Thymus (tissue), 11 donors: ENCODE measurements around the gene PRDM7. TPM values are rescaled to one million over a fixed set of nuclear protein-coding genes. Genes with fewer than 3 reads are reported as not detected.
A peak's percentile ranks its signal among the peaks of the same experiment; 100 is the strongest.
"Not testable (repeated sequence)": the region's sequence is repeated elsewhere in the genome, so short reads cannot be mapped to it uniquely, and the experiment has no call there.

ENCODE experiments used
- DNase-seq, 9 donors: peaks; one replicate each; pipeline ENCODE4 v3.0.0-alpha.2; 2013; ENCODE audit warnings: low spot score in 9 of 9, low read depth in 6 of 9, missing footprints in 1 of 9
- H3K27ac ChIP-seq, 2 donors: one replicate each; pipeline ENCODE4 v1.5.1; 2013; ENCODE audit warnings: control low read depth in 1 of 2, low read depth in 1 of 2, low read length in 1 of 2, mild to moderate bottlenecking in 1 of 2, moderate library complexity in 1 of 2
- H3K27me3 ChIP-seq, 2 donors: one replicate each; pipeline ENCODE4 v1.5.1; 2013; ENCODE audit warnings: low read length in 1 of 2; ENCODE audit not compliant: control insufficient read depth in 2 of 2, insufficient read depth in 1 of 2
- H3K36me3 ChIP-seq, 2 donors: one replicate each; pipeline ENCODE4 v1.5.1; 2013; ENCODE audit warnings: low read length in 1 of 2, mild to moderate bottlenecking in 1 of 2, moderate library complexity in 1 of 2; ENCODE audit not compliant: control insufficient read depth in 2 of 2, insufficient read depth in 2 of 2
- H3K4me1 ChIP-seq, 2 donors: one replicate each; pipeline ENCODE4 v1.5.1; 2013; ENCODE audit warnings: low read length in 2 of 2; ENCODE audit not compliant: control insufficient read depth in 2 of 2, insufficient read depth in 2 of 2
- H3K4me3 ChIP-seq, 2 donors: one replicate each; pipeline ENCODE4 v1.5.1; 2013; ENCODE audit warnings: low read length in 2 of 2, control low read depth in 1 of 2, mild to moderate bottlenecking in 1 of 2
- H3K9me3 ChIP-seq, 2 donors: one replicate each; pipeline ENCODE4 v1.5.1; 2013; ENCODE audit warnings: low read length in 1 of 2, mild to moderate bottlenecking in 1 of 2; ENCODE audit not compliant: control insufficient read depth in 2 of 2, insufficient read depth in 1 of 2
- WGBS: extraction: QIAGEN DNeasy Blood & Tissue Kit; methylation state at CpG from one replicate; pipeline ENCODE4 v1.1.7; 2013; 5-methylcytosine and 5-hydroxymethylcytosine counted together
- polyA plus RNA-seq: library from polyadenylated mRNA; stranded (reverse); fragments of 200-250 nt; gene quantifications from one replicate; pipeline ENCODE4 v1.2.3, GENCODE V29; 2013
- total RNA-seq: library from RNA; stranded (reverse); fragments of 120-200 nt; gene quantifications from one replicate; pipeline ENCODE4 v1.2.4, GENCODE V29; 2013
- donor health status: healthy.

PRDM7 gene
- total and polyA plus RNA-seq, 2 donors: 0.09 TPM; not detected in 1

DNA sequence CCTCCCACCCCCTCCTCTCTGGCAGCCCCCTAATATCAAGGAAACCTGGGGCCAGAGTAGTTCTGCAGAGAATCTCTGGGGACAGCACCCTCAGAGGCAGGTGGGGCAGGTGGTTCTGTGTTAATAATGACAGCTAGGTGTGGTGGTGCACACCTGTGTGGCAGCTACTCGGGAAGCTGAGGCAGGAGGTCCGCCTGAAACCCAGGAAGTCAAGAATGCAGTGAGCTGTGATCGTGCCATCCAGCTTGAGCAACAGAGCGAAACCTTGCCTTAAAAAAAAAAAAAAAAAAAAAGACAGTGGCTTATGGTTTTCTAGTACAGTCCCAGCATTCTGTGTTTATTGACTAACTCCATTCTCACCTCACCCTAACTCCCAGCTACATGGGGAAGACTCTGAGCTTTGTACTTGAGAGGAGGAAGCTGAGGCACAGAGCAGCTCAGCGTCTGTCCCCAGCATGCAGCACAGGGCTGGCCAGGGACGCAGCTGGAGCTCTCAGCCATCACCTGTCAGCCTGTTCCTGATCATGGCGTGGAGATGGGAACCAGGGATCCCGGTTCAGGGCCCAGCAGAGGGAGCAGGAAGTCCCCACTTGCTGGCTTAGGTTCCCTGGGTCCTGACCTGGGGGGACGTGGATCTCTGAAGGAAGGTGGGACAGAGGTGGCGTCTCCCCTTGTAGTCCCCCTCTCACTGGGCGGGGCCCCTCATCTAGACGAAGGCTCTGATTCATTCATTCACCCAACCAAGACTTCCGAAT lies 64.0 kb downstream of the PRDM7 start:
- Histone ChIP-seq H3K36me3 (no peaks in the 10 kb centered on the region), H3K4me1 (peaks cover 21 to 25% of the 10 kb centered on the region in 2 donors), H3K27me3 (peaks cover 12 to 68% of the 10 kb centered on the region in 2 donors), H3K4me3 (no peak overlapping the region), H3K9me3 (no peaks in the 10 kb centered on the region), H3K27ac (no peak overlapping the region)
- DNase-seq: no peak
- WGBS: 77% methylated on average over 13 of the region's 13 CpGs

DNA sequence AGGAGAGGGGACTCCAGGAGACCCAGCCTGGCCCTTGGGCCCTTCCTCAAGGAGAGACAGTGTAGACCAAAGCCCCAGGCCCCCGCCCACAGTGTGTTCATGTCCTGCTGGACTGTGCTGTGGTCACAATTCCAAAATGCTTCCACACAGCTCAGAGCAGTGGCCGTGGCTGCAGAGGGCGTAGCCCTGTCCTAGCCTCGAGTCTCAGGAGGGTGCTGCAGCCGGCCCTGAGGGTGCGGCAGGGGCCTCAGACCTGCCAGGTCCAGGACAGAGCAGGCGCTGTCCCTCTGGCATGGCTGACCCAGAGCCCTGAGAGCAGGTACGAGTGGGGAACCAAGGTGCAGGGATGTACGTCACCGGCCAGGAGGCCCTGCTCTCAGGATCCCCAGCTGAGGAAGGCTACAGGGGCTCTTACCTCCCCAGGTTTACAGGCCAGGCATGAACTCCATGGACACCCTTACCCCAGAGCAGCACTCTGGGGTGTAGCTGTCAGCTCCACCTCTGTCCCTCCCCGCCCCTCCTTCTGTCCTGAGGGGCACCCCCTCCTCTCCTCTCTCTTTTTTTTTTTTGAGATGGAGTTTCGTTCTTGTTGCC lies 65.1 kb downstream of the PRDM7 start:
- H3K36me3 ChIP-seq: no peaks in the 10 kb centered on the region
- no peak overlapping the region for H3K4me3 ChIP-seq
- WGBS: 97% methylated on average over 12 of the region's 12 CpGs
- no peak for DNase-seq
- H3K9me3 ChIP-seq: no peaks in the 10 kb centered on the region
- peaks cover 21 to 25% of the 10 kb centered on the region in 2 donors for H3K4me1 ChIP-seq
- H3K27ac ChIP-seq: no peak overlapping the region
- peaks cover 8 to 57% of the 10 kb centered on the region in 2 donors for H3K27me3 ChIP-seq

DNA sequence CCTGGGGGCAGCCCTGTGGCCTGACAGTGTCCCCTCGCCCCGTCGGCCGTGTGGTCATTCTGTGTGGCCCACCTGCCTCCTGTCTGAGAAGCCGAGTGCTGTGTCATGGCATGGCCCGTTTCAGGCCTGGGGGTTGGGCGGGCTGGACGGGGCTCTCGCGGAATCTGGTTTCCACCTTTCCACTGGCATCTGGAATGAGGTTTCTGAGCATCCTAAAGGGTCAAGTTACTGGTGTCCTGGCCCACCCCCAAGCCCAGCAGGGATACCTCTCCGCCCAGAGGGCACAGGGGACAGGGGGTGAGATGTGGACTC lies 65.7 kb downstream of the PRDM7 start:
- 86% methylated on average over 11 of the region's 11 CpGs for WGBS
- Histone ChIP-seq H3K4me1 (peaks cover 21 to 25% of the 10 kb centered on the region in 2 donors), H3K27me3 (peaks cover 6 to 51% of the 10 kb centered on the region in 2 donors), H3K4me3 (no peak overlapping the region), H3K27ac (no peak overlapping the region), H3K36me3 (no peaks in the 10 kb centered on the region), H3K9me3 (no peaks in the 10 kb centered on the region)
- no peak for DNase-seq

DNA sequence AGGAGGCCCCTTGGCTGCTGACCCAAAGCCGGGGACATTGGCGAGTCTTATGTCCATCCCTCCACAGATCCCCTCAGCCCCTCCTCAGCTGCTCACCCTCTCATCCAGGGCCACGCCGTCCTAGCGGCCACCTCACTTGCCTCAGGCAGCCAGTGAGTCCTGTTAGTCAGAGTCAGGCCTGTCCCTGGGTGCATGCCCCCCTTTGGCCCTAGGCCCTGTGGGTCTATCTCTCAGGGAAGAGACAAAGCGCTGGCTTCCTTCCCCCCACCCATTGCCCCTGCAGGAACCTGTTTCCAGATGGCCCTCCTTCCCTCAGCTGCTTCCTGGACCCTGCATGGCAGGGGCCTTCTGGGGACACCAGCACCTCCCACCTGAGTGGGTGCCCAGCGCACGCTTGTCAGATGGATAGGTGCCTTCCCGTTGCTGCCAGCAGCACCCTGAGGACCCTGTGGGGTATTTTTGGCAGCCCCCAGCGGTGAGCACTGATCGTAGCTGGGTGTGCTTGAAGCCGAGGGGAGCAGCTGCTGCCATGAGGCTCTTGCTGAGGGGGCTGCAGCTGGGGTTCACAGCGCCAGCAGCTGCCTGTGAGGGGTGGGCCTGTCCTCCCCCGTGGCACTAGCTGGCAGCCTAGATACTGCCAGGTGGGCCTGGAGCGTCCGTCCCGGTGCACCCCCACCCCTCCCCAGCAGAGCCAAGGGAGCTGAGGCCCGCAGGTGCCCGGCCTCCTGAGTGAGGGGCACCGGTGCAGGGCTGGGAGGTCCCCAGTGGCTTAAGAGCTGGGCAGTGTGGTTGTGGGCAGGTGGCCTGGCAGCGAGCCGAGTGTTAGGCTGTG lies 66.2 kb downstream of the PRDM7 start:
- H3K4me3 ChIP-seq: no peak overlapping the region
- H3K9me3 ChIP-seq: no peaks in the 10 kb centered on the region
- 51% methylated on average over 22 of the region's 22 CpGs for WGBS
- no peak overlapping the region for H3K27ac ChIP-seq
- H3K27me3 ChIP-seq: peaks cover 6 to 46% of the 10 kb centered on the region in 2 donors
- peak in 2 of 9 donors; percentile 41 to 56 for DNase-seq
- H3K4me1 ChIP-seq: peaks cover 21 to 25% of the 10 kb centered on the region in 2 donors
- no peaks in the 10 kb centered on the region for H3K36me3 ChIP-seq

DNA sequence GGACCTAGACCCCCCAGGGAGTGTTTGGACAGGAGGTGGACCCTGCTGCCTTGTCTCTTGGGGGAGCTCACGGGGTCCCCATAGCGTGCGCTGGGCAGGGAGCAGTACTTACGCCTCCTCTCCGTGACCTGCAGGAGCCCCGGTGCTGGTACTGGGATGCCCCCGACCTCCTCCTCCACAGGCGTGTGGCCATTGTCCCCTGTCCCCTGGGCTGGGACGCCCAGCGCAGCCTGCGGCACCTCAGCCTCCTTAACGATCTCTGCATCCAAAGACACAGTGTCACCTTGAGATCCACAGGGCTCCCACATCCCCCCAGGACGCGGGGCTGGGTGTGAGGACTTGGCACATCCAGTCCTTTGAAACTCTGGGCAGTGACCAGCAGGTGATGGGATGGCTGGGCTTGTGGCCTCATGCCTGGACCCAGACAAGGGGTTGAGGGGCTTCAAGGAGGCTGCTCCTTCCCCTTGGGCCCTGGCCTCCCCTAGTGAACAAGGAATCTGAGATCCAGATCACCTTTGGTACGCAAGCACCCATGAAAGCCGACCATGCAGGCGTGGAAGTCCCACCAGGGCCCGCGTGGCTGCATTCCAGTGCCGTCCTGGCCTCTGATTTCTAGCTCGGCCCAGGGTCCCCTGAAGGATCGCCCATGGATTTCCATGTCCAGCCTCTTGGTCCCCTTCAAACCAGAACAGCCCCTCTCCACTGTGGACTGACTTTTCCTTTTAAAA lies 67.8 kb downstream of the PRDM7 start:
- H3K4me3 ChIP-seq: peak overlapping the region in 1 of 2 donors; percentile 40

DNA sequence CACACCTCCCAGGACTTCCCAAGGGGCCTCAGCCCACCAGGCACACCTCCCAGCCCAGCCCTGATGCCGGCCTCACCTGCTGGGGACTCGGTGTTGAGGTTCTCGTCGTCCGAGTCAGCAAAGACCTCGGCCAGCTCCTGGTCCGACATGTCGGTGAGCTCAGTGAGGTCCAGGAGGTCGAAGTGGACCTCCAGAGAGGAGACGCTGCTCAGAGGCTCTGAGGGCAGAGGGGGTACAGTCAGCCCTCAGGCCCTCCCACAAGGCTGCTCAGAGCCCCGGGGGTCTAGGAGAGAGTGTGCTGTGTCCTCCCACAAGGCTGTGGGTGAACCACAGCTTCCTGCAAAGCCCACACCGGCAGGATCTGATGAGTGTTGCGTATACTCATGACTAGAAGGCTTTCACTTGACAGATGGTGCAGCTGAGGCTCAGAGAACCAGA lies 68.4 kb downstream of the PRDM7 start:
- H3K27me3 ChIP-seq: peaks cover 2 to 38% of the 10 kb centered on the region in 2 donors
- H3K4me3 ChIP-seq: peak overlapping the region; percentile 6 to 40
- H3K9me3 ChIP-seq: no peaks in the 10 kb centered on the region
- WGBS: 2% methylated on average over 13 of the region's 13 CpGs
- DNase-seq: peak; percentile 42 to 90 (median 65)
- peak overlapping the region in 1 of 2 donors; percentile 21 for H3K27ac ChIP-seq
- peaks cover 21 to 25% of the 10 kb centered on the region in 2 donors for H3K4me1 ChIP-seq
- no peaks in the 10 kb centered on the region for H3K36me3 ChIP-seq

More for the DNA sequence above, 67.8 kb downstream of the PRDM7 start:
- Histone ChIP-seq H3K27ac (peak overlapping the region in 1 of 2 donors; percentile 21), H3K27me3 (peaks cover 2 to 41% of the 10 kb centered on the region in 2 donors), H3K9me3 (no peaks in the 10 kb centered on the region), H3K4me1 (peaks cover 21 to 25% of the 10 kb centered on the region in 2 donors), H3K36me3 (no peaks in the 10 kb centered on the region)
- 79% methylated on average over 22 of the region's 22 CpGs for WGBS
- no peak for DNase-seq

DNA sequence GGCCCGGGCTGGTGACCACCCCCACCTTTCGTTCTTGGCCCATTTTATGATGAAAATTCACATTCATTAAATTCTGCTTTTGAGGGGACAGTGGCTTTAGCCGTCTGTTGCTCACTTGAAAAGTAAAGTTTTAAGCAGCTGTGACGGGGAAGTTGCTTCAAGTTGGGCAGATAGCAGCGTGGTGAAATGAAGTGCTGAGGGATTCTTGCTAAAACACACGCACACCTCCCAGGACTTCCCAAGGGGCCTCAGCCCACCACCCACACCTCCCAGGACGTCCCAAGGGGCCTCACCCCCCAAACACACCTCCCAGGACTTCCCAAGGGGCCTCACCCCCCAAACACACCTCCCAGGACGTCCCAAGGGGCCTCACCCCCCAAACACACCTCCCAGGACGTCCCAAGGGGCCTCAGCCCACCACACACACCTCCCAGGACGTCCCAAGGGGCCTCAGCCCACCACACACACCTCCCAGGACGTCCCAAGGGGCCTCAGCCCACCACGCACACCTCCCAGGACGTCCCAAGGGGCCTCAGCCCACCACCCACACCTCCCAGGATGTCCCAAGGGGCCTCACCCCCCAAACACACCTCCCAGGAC lies 69.4 kb downstream of the PRDM7 start:
- Histone ChIP-seq H3K4me1 (peaks cover 21 to 25% of the 10 kb centered on the region in 2 donors), H3K27me3 (peaks cover 2 to 29% of the 10 kb centered on the region in 2 donors)
- H3K4me3 ChIP-seq, H3K9me3 ChIP-seq, H3K36me3 ChIP-seq, DNase-seq, H3K27ac ChIP-seq: not testable (repeated sequence)
- 84% methylated on average over 13 of the region's 13 CpGs for WGBS

DNA sequence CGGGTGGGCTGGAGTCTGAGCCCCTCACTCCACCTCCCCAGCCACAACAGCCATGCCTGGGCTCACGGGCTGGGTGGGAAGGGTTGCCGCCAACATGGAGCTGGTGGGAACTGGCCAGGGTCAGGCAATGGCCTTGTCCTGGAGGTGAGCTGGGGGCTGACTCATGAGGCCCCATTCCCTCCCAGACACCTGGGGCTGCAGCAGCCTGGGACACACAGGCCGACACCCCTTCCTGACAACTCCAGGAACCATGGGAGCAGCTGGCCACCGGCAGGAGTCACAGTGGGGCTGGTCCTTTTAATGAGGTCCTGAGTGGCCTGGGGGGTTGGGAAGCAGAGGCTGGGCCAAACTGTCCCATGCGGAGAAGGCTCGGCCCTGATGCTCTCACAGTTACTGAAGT lies 70.1 kb downstream of the PRDM7 start:
- Histone ChIP-seq H3K36me3 (no peaks in the 10 kb centered on the region), H3K4me1 (peaks cover 21 to 25% of the 10 kb centered on the region in 2 donors), H3K27me3 (peaks cover 2 to 24% of the 10 kb centered on the region in 2 donors), H3K4me3 (no peak overlapping the region), H3K27ac (no peak overlapping the region), H3K9me3 (no peaks in the 10 kb centered on the region)
- WGBS: 95% methylated on average over 7 of the region's 7 CpGs
- no peak for DNase-seq
